ENCODE data around the gene PLEKHG1.

PLEKHG1 gene

GRCh38 chr6:150586850-150587359, 12.8 kb upstream of the PLEKHG1 start:
- TF ChIP-seq CTCF (IDR thresholded peaks at IDR 0.05; ENCODE audit: low read depth, low read length, poor library complexity, severe bottlenecking) (no peak), EZH2phosphoT487 (IDR thresholded peaks at IDR 0.05; ENCODE audit: borderline replicate concordance, low read length) (no peak)
- no peak overlapping the region for H3K4me2 ChIP-seq (ENCODE audit: low read length)
- no peaks in the 10 kb centered on the region for H3K9me2 ChIP-seq (replicated peaks; ENCODE audit: control insufficient read depth, low read length)
- no peaks in the 10 kb centered on the region; the same call in 1 of the 2 replicates for H3F3A ChIP-seq (ENCODE audit: control insufficient read depth, insufficient read depth)
- H4K20me1 ChIP-seq (ENCODE audit: control insufficient read depth, insufficient read depth, low read depth, low read length) = no peaks in the 10 kb centered on the region
- no peaks in the 10 kb centered on the region for H3K27me3 ChIP-seq (ENCODE audit: control insufficient read depth, low read length)
- no peaks in the 10 kb centered on the region for H3K79me2 ChIP-seq (ENCODE audit: control insufficient read depth, low read length)
- peaks cover 51% of the 10 kb centered on the region for H3K4me1 ChIP-seq (ENCODE audit: control insufficient read depth, low read length)
- H3K9me3 ChIP-seq (ENCODE audit: control insufficient read depth, insufficient read depth, low read length) = no peaks in the 10 kb centered on the region
- H3K27ac ChIP-seq (ENCODE audit: low read depth, low read length) = no peak overlapping the region
- H3K36me3 ChIP-seq (ENCODE audit: control insufficient read depth, low read length) = no peaks in the 10 kb centered on the region
- H3K4me3 ChIP-seq (ENCODE audit: low read length) = no peak overlapping the region

- no peak overlapping the region for H3K4me2 ChIP-seq (ENCODE audit: low read length)
- TF ChIP-seq EZH2phosphoT487 (IDR thresholded peaks at IDR 0.05; ENCODE audit: borderline replicate concordance, low read length) (no peak), CTCF (IDR thresholded peaks at IDR 0.05; ENCODE audit: low read depth, low read length, poor library complexity, severe bottlenecking) (no peak)
- no peaks in the 10 kb centered on the region for H4K20me1 ChIP-seq (ENCODE audit: control insufficient read depth, insufficient read depth, low read depth, low read length)
- no peaks in the 10 kb centered on the region for H3K79me2 ChIP-seq (ENCODE audit: control insufficient read depth, low read length)
- no peaks in the 10 kb centered on the region for H3K9me2 ChIP-seq (replicated peaks; ENCODE audit: control insufficient read depth, low read length)
- H3K36me3 ChIP-seq (ENCODE audit: control insufficient read depth, low read length) = no peaks in the 10 kb centered on the region
- no peaks in the 10 kb centered on the region; the same call in 1 of the 2 replicates for H3F3A ChIP-seq (ENCODE audit: control insufficient read depth, insufficient read depth)
- H3K9me3 ChIP-seq (ENCODE audit: control insufficient read depth, insufficient read depth, low read length) = no peaks in the 10 kb centered on the region
- no peak overlapping the region for H3K27ac ChIP-seq (ENCODE audit: low read depth, low read length)
- H3K4me3 ChIP-seq (ENCODE audit: low read length) = no peak overlapping the region
- H3K27me3 ChIP-seq (ENCODE audit: control insufficient read depth, low read length) = no peaks in the 10 kb centered on the region
- peaks cover 51% of the 10 kb centered on the region for H3K4me1 ChIP-seq (ENCODE audit: control insufficient read depth, low read length)
Observed at GRCh38 chr6:150587637-150588036, 12.0 kb upstream of the PLEKHG1 start.

- H3F3A ChIP-seq (ENCODE audit: control insufficient read depth, insufficient read depth) = no peaks in the 10 kb centered on the region; the same call in 1 of the 2 replicates
- no peaks in the 10 kb centered on the region for H3K9me3 ChIP-seq (ENCODE audit: control insufficient read depth, insufficient read depth, low read length)
- no peaks in the 10 kb centered on the region for H3K27me3 ChIP-seq (ENCODE audit: control insufficient read depth, low read length)
- no peaks in the 10 kb centered on the region for H3K36me3 ChIP-seq (ENCODE audit: control insufficient read depth, low read length)
- peaks cover 49% of the 10 kb centered on the region for H3K4me1 ChIP-seq (ENCODE audit: control insufficient read depth, low read length)
- H3K79me2 ChIP-seq (ENCODE audit: control insufficient read depth, low read length) = no peaks in the 10 kb centered on the region
- H3K27ac ChIP-seq (ENCODE audit: low read depth, low read length) = no peak overlapping the region
- no peak overlapping the region for H3K4me2 ChIP-seq (ENCODE audit: low read length)
- H4K20me1 ChIP-seq (ENCODE audit: control insufficient read depth, insufficient read depth, low read depth, low read length) = no peaks in the 10 kb centered on the region
- H3K4me3 ChIP-seq (ENCODE audit: low read length) = no peak overlapping the region
- TF ChIP-seq CTCF (IDR thresholded peaks at IDR 0.05; ENCODE audit: low read depth, low read length, poor library complexity, severe bottlenecking) = no peak
- TF ChIP-seq EZH2phosphoT487 (IDR thresholded peaks at IDR 0.05; ENCODE audit: borderline replicate concordance, low read length) = no peak
- H3K9me2 ChIP-seq (replicated peaks; ENCODE audit: control insufficient read depth, low read length) = no peaks in the 10 kb centered on the region
Observed at GRCh38 chr6:150588888-150589499, 10.7 kb upstream of the PLEKHG1 start.
